ENCODE results near the gene SRPK1. TPM values are rescaled to one million over a fixed set of nuclear protein-coding genes. Genes with fewer than 3 reads are reported as not detected.

SRPK1 gene
- total and polyA plus RNA-seq, 8 donors, result 8.8 to 34.9 (median 27.1) TPM

- Histone ChIP-seq H3K9me3 (no peaks in the 10 kb centered on the region), H3K27ac (peak overlapping the region; percentile 76 to 97 (median 91)), H3K4me3 (peak overlapping the region; percentile 56 to 74 (median 60)), H3K27me3 (no peaks in the 10 kb centered on the region), H3K36me3 (peaks cover 0 to 13% (median 11%) of the 10 kb centered on the region in 3 donors), H3K4me1 (peaks cover 4 to 23% (median 5%) of the 10 kb centered on the region in 3 donors)
- intact Hi-C loops (cut with DNase I), result no loop called here
- WGBS, 2 donors, result 41% methylated on average over 4 of the region's 4 CpGs
- DNase-seq (peak in 2 of 6 donors; percentile 32 to 58), ATAC-seq (no peak), FAIRE-seq (no peak)
- TF ChIP-seq, protein P1, sequence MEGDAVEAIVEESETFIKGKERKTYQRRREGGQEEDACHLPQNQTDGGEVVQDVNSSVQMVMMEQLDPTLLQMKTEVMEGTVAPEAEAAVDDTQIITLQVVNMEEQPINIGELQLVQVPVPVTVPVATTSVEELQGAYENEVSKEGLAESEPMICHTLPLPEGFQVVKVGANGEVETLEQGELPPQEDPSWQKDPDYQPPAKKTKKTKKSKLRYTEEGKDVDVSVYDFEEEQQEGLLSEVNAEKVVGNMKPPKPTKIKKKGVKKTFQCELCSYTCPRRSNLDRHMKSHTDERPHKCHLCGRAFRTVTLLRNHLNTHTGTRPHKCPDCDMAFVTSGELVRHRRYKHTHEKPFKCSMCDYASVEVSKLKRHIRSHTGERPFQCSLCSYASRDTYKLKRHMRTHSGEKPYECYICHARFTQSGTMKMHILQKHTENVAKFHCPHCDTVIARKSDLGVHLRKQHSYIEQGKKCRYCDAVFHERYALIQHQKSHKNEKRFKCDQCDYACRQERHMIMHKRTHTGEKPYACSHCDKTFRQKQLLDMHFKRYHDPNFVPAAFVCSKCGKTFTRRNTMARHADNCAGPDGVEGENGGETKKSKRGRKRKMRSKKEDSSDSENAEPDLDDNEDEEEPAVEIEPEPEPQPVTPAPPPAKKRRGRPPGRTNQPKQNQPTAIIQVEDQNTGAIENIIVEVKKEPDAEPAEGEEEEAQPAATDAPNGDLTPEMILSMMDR (IDR thresholded peaks at IDR 0.05), result no peak
Observed at GRCh38 chr6:35796236-35796635, 124.7 kb downstream of the SRPK1 start.

- TF ChIP-seq, protein P1 (IDR thresholded peaks at IDR 0.05), result no peak
- no peak for ATAC-seq
- WGBS, 2 donors, result 36 to 39% methylated on average over 11 of the region's 11 CpGs
- Histone ChIP-seq H3K9me3 (no peaks in the 10 kb centered on the region), H3K27me3 (no peaks in the 10 kb centered on the region), H3K4me1 (peaks cover 4 to 20% (median 5%) of the 10 kb centered on the region in 3 donors), H3K36me3 (peaks cover 0 to 13% (median 11%) of the 10 kb centered on the region in 3 donors), H3K4me3 (peak overlapping the region; percentile 56 to 74 (median 60)), H3K27ac (peak overlapping the region; percentile 76 to 97 (median 91))
- intact Hi-C loops (cut with DNase I), result no loop called here
- peak in 4 of 6 donors; percentile 34 to 84 (median 61) for DNase-seq
- FAIRE-seq, result no peak
Observed at GRCh38 chr6:35795453-35796071, 125.3 kb downstream of the SRPK1 start.

- FAIRE-seq, result no peak
- H3K27ac ChIP-seq, result peak overlapping the region; percentile 76 to 97 (median 91)
- peaks cover 4 to 20% (median 4%) of the 10 kb centered on the region in 3 donors for H3K4me1 ChIP-seq
- no peaks in the 10 kb centered on the region for H3K9me3 ChIP-seq
- H3K27me3 ChIP-seq, result no peaks in the 10 kb centered on the region
- peak overlapping the region; percentile 56 to 74 (median 60) for H3K4me3 ChIP-seq
- DNase-seq, result peak; percentile 33 to 86 (median 55)
- intact Hi-C loops (cut with DNase I), result no loop called here
- 37 to 41% methylated on average over 17 of the region's 17 CpGs for WGBS, 2 donors
- ATAC-seq, result peak in 1 of 4 donors; percentile 1
- peaks cover 0 to 13% (median 11%) of the 10 kb centered on the region in 3 donors for H3K36me3 ChIP-seq
- TF ChIP-seq, protein P1 (IDR thresholded peaks at IDR 0.05), result no peak
Observed at GRCh38 chr6:35794536-35795452, 126.1 kb downstream of the SRPK1 start.

DNA sequence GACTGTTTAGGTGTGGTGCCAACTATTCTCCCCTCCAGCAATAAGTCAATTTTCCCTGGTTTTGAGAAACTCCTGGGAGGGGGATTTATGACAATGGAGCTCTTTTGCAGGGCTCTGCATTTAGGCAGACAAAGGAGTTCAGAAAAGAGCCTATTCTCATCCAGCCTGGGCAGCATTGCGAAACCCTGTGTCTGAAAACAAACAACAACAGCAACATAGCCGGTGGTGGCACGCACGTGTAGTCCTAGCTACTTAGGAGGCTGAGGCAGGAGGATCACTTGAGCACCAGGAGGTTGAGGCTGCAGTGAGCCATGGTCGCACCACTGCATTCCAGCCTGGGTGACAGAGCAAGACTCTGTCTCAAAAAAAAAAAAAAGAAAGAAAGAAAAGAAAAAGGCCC lies 130.2 kb downstream of the SRPK1 start:
- Histone ChIP-seq H3K9me3 (no peaks in the 10 kb centered on the region), H3K27me3 (no peaks in the 10 kb centered on the region), H3K4me1 (peaks cover 0 to 5% (median 0%) of the 10 kb centered on the region in 3 donors), H3K4me3 (no peak overlapping the region), H3K27ac (no peak overlapping the region), H3K36me3 (peaks cover 0 to 12% (median 6%) of the 10 kb centered on the region in 3 donors)
- WGBS, 2 donors, result 33 to 35% methylated on average over 5 of the region's 5 CpGs
- FAIRE-seq (no peak), ATAC-seq (peak in 1 of 4 donors; percentile 0), DNase-seq (peak in 5 of 6 donors; percentile 27 to 84 (median 57))
- intact Hi-C loops (cut with DNase I), result no loop called here
- TF ChIP-seq, protein P1 (IDR thresholded peaks at IDR 0.05), result no peak
